ENCODE measurements around the gene NAT8. TPM values are rescaled to one million over a fixed set of nuclear protein-coding genes. Genes with fewer than 3 reads are reported as not detected.
"Not testable (repeated sequence)": the region's sequence is repeated elsewhere in the genome, so short reads cannot be mapped to it uniquely, and the experiment has no call there.

The NAT8 gene
- total and polyA plus RNA-seq, 2 donors: not detected

GRCh38 chr2:73619925-73620324 lies 22.3 kb downstream of the NAT8 start:
- not testable (repeated sequence) for H3K4me3 ChIP-seq (ENCODE audit: low read length in 2 of 2); DNase-seq (ENCODE audit: low read depth in 6 of 9, low spot score in 9 of 9); H3K27ac ChIP-seq (ENCODE audit: low read depth in 1 of 2, low read length in 1 of 2); H3K9me3 ChIP-seq (ENCODE audit: control insufficient read depth in 2 of 2, insufficient read depth in 1 of 2, low read length in 1 of 2); H3K36me3 ChIP-seq (ENCODE audit: control insufficient read depth in 2 of 2, insufficient read depth in 2 of 2, low read length in 1 of 2); H3K27me3 ChIP-seq (ENCODE audit: control insufficient read depth in 2 of 2, insufficient read depth in 1 of 2, low read length in 1 of 2); H3K4me1 ChIP-seq (ENCODE audit: control insufficient read depth in 2 of 2, insufficient read depth in 2 of 2, low read length in 2 of 2)
- 82% methylated on average over 3 of the region's 3 CpGs for WGBS

- DNase-seq (ENCODE audit: low read depth in 6 of 9, low spot score in 9 of 9): no peak
- no peak overlapping the region for H3K27ac ChIP-seq (ENCODE audit: low read depth in 1 of 2, low read length in 1 of 2)
- no peaks in the 10 kb centered on the region for H3K27me3 ChIP-seq (ENCODE audit: control insufficient read depth in 2 of 2, insufficient read depth in 1 of 2, low read length in 1 of 2)
- no peaks in the 10 kb centered on the region for H3K9me3 ChIP-seq (ENCODE audit: control insufficient read depth in 2 of 2, insufficient read depth in 1 of 2, low read length in 1 of 2)
- H3K4me1 ChIP-seq (ENCODE audit: control insufficient read depth in 2 of 2, insufficient read depth in 2 of 2, low read length in 2 of 2): peaks cover 12 to 19% of the 10 kb centered on the region in 2 donors
- no peak overlapping the region for H3K4me3 ChIP-seq (ENCODE audit: low read length in 2 of 2)
- peaks cover 2 to 4% of the 10 kb centered on the region in 2 donors for H3K36me3 ChIP-seq (ENCODE audit: control insufficient read depth in 2 of 2, insufficient read depth in 2 of 2, low read length in 1 of 2)
Observed at GRCh38 chr2:73614997-73615396, 27.2 kb downstream of the NAT8 start.

GRCh38 chr2:73614105-73614504 lies 28.1 kb downstream of the NAT8 start:
- Histone ChIP-seq H3K36me3 (ENCODE audit: control insufficient read depth in 2 of 2, insufficient read depth in 2 of 2, low read length in 1 of 2) (peaks cover 2 to 4% of the 10 kb centered on the region in 2 donors), H3K4me3 (ENCODE audit: low read length in 2 of 2) (no peak overlapping the region), H3K4me1 (ENCODE audit: control insufficient read depth in 2 of 2, insufficient read depth in 2 of 2, low read length in 2 of 2) (peaks cover 12 to 19% of the 10 kb centered on the region in 2 donors), H3K27me3 (ENCODE audit: control insufficient read depth in 2 of 2, insufficient read depth in 1 of 2, low read length in 1 of 2) (no peaks in the 10 kb centered on the region), H3K9me3 (ENCODE audit: control insufficient read depth in 2 of 2, insufficient read depth in 1 of 2, low read length in 1 of 2) (no peaks in the 10 kb centered on the region), H3K27ac (ENCODE audit: low read depth in 1 of 2, low read length in 1 of 2) (no peak overlapping the region)
- peak in 1 of 9 donors; percentile 5 for DNase-seq (ENCODE audit: low read depth in 6 of 9, low spot score in 9 of 9)
- 95% methylated on average over 3 of the region's 3 CpGs for WGBS

GRCh38 chr2:73611867-73612266 lies 30.4 kb downstream of the NAT8 start:
- Histone ChIP-seq H3K36me3 (ENCODE audit: control insufficient read depth in 2 of 2, insufficient read depth in 2 of 2, low read length in 1 of 2) (peaks cover 4 to 5% of the 10 kb centered on the region in 2 donors), H3K9me3 (ENCODE audit: control insufficient read depth in 2 of 2, insufficient read depth in 1 of 2, low read length in 1 of 2) (no peaks in the 10 kb centered on the region), H3K4me3 (ENCODE audit: low read length in 2 of 2) (no peak overlapping the region), H3K27ac (ENCODE audit: low read depth in 1 of 2, low read length in 1 of 2) (no peak overlapping the region), H3K27me3 (ENCODE audit: control insufficient read depth in 2 of 2, insufficient read depth in 1 of 2, low read length in 1 of 2) (no peaks in the 10 kb centered on the region), H3K4me1 (ENCODE audit: control insufficient read depth in 2 of 2, insufficient read depth in 2 of 2, low read length in 2 of 2) (peaks cover 12 to 19% of the 10 kb centered on the region in 2 donors)
- DNase-seq (ENCODE audit: low read depth in 6 of 9, low spot score in 9 of 9): no peak
- WGBS: 98% methylated on average over 1 of the region's 1 CpG

GRCh38 chr2:73611193-73611592 lies 31.0 kb downstream of the NAT8 start:
- no peaks in the 10 kb centered on the region for H3K9me3 ChIP-seq (ENCODE audit: control insufficient read depth in 2 of 2, insufficient read depth in 1 of 2, low read length in 1 of 2)
- H3K4me1 ChIP-seq (ENCODE audit: control insufficient read depth in 2 of 2, insufficient read depth in 2 of 2, low read length in 2 of 2): peaks cover 12 to 19% of the 10 kb centered on the region in 2 donors
- H3K36me3 ChIP-seq (ENCODE audit: control insufficient read depth in 2 of 2, insufficient read depth in 2 of 2, low read length in 1 of 2): peaks cover 4 to 5% of the 10 kb centered on the region in 2 donors
- no peaks in the 10 kb centered on the region for H3K27me3 ChIP-seq (ENCODE audit: control insufficient read depth in 2 of 2, insufficient read depth in 1 of 2, low read length in 1 of 2)
- H3K4me3 ChIP-seq (ENCODE audit: low read length in 2 of 2): no peak overlapping the region
- 6% methylated on average over 4 of the region's 4 CpGs for WGBS
- DNase-seq (ENCODE audit: low read depth in 6 of 9, low spot score in 9 of 9): peak in 5 of 9 donors; percentile 10 to 36 (median 16)
- H3K27ac ChIP-seq (ENCODE audit: low read depth in 1 of 2, low read length in 1 of 2): peak overlapping the region in 1 of 2 donors; percentile 72

- 95% methylated on average over 3 of the region's 3 CpGs for WGBS
- H3K27ac ChIP-seq (ENCODE audit: low read depth in 1 of 2, low read length in 1 of 2): no peak overlapping the region
Observed at GRCh38 chr2:73610111-73610510, 32.1 kb downstream of the NAT8 start.

GRCh38 chr2:73604589-73604988 lies 37.6 kb downstream of the NAT8 start:
- not testable (repeated sequence) for H3K27me3 ChIP-seq (ENCODE audit: control insufficient read depth in 2 of 2, insufficient read depth in 1 of 2, low read length in 1 of 2); H3K4me1 ChIP-seq (ENCODE audit: control insufficient read depth in 2 of 2, insufficient read depth in 2 of 2, low read length in 2 of 2); DNase-seq (ENCODE audit: low read depth in 6 of 9, low spot score in 9 of 9); H3K4me3 ChIP-seq (ENCODE audit: low read length in 2 of 2); H3K9me3 ChIP-seq (ENCODE audit: control insufficient read depth in 2 of 2, insufficient read depth in 1 of 2, low read length in 1 of 2); H3K27ac ChIP-seq (ENCODE audit: low read depth in 1 of 2, low read length in 1 of 2)
- 99% methylated on average over 2 of the region's 2 CpGs for WGBS
- peaks cover 12 to 15% of the 10 kb centered on the region in 2 donors for H3K36me3 ChIP-seq (ENCODE audit: control insufficient read depth in 2 of 2, insufficient read depth in 2 of 2, low read length in 1 of 2)

More at GRCh38 chr2:73610111-73610510, 32.1 kb downstream of the NAT8 start:
- Histone ChIP-seq H3K9me3 (ENCODE audit: control insufficient read depth in 2 of 2, insufficient read depth in 1 of 2, low read length in 1 of 2) (no peaks in the 10 kb centered on the region), H3K4me3 (ENCODE audit: low read length in 2 of 2) (no peak overlapping the region), H3K4me1 (ENCODE audit: control insufficient read depth in 2 of 2, insufficient read depth in 2 of 2, low read length in 2 of 2) (peaks cover 12 to 19% of the 10 kb centered on the region in 2 donors), H3K27me3 (ENCODE audit: control insufficient read depth in 2 of 2, insufficient read depth in 1 of 2, low read length in 1 of 2) (no peaks in the 10 kb centered on the region), H3K36me3 (ENCODE audit: control insufficient read depth in 2 of 2, insufficient read depth in 2 of 2, low read length in 1 of 2) (peaks cover 4 to 5% of the 10 kb centered on the region in 2 donors)
- DNase-seq (ENCODE audit: low read depth in 6 of 9, low spot score in 9 of 9): no peak

- DNase-seq (ENCODE audit: low read depth in 6 of 9, low spot score in 9 of 9); H3K27me3 ChIP-seq (ENCODE audit: control insufficient read depth in 2 of 2, insufficient read depth in 1 of 2, low read length in 1 of 2); H3K4me3 ChIP-seq (ENCODE audit: low read length in 2 of 2); H3K4me1 ChIP-seq (ENCODE audit: control insufficient read depth in 2 of 2, insufficient read depth in 2 of 2, low read length in 2 of 2); H3K27ac ChIP-seq (ENCODE audit: low read depth in 1 of 2, low read length in 1 of 2); H3K9me3 ChIP-seq (ENCODE audit: control insufficient read depth in 2 of 2, insufficient read depth in 1 of 2, low read length in 1 of 2): not testable (repeated sequence)
- WGBS: 96% methylated on average over 4 of the region's 4 CpGs
- peaks cover 12% of the 10 kb centered on the region in 2 donors for H3K36me3 ChIP-seq (ENCODE audit: control insufficient read depth in 2 of 2, insufficient read depth in 2 of 2, low read length in 1 of 2)
Observed at GRCh38 chr2:73603099-73603588, 39.1 kb downstream of the NAT8 start.

GRCh38 chr2:73601780-73602179 lies 40.4 kb downstream of the NAT8 start:
- peaks cover 12% of the 10 kb centered on the region in 2 donors for H3K36me3 ChIP-seq (ENCODE audit: control insufficient read depth in 2 of 2, insufficient read depth in 2 of 2, low read length in 1 of 2)
- H3K9me3 ChIP-seq (ENCODE audit: control insufficient read depth in 2 of 2, insufficient read depth in 1 of 2, low read length in 1 of 2): no peaks in the 10 kb centered on the region

More at GRCh38 chr2:73601780-73602179, 40.4 kb downstream of the NAT8 start:
- DNase-seq (ENCODE audit: low read depth in 6 of 9, low spot score in 9 of 9): no peak
- Histone ChIP-seq H3K4me3 (ENCODE audit: low read length in 2 of 2) (no peak overlapping the region), H3K27me3 (ENCODE audit: control insufficient read depth in 2 of 2, insufficient read depth in 1 of 2, low read length in 1 of 2) (no peaks in the 10 kb centered on the region), H3K27ac (ENCODE audit: low read depth in 1 of 2, low read length in 1 of 2) (no peak overlapping the region), H3K4me1 (ENCODE audit: control insufficient read depth in 2 of 2, insufficient read depth in 2 of 2, low read length in 2 of 2) (no peaks in the 10 kb centered on the region)
- WGBS: 98% methylated on average over 5 of the region's 5 CpGs

All from thymus (tissue), 11 donors.